BJ (cell line): ENCODE measurements around the gene C9orf152. TPM values are rescaled to one million over a fixed set of nuclear protein-coding genes. Genes with fewer than 3 reads are reported as not detected.
"Not testable (repeated sequence)": the region's sequence is repeated elsewhere in the genome, so short reads cannot be mapped to it uniquely, and the experiment has no call there.

Experiments used
- CTCF ChIA-PET: fragments of 350-600 bp; formaldehyde crosslinking; extraction: SDS; loops from one replicate; lab custom pipeline; 2021; ENCODE audit warnings: antibody characterized with exemption, inconsistent platforms; lab: Yijun Ruan, JAX
- POLR2A ChIA-PET: fragments of 300-600 bp; sonication (Branson Sonifier 250); formaldehyde crosslinking; extraction: SDS; loops from one replicate; lab custom pipeline; 2021; ENCODE audit warnings: antibody characterized with exemption; lab: Charles Lee
- DNase-seq: peaks from one replicate; pipeline ENCODE4 v3.0.0-alpha.2; 2011; ENCODE audit warnings: low read depth
- H3K27me3 ChIP-seq: 2 replicates; pipeline ENCODE4 v1.6.0; 2011; ENCODE audit warnings: low read length; ENCODE audit not compliant: control insufficient read depth, insufficient read depth
- H3K36me3 ChIP-seq: 2 replicates; pipeline ENCODE4 v1.5.1; 2011; ENCODE audit warnings: low read length; ENCODE audit not compliant: control insufficient read depth, insufficient read depth
- H3K4me3 ChIP-seq: 2 replicates; pipeline ENCODE4 v1.5.1; 2011; ENCODE audit warnings: low read depth, mild to moderate bottlenecking, control low read depth, low read length
- CTCF ChIP-seq: IDR thresholded peaks from 2 replicates; pipeline ENCODE4 v1.5.1; 2011; ENCODE audit warnings: low read depth, mild to moderate bottlenecking, control low read depth, inconsistent platforms, low read length, moderate library complexity; ENCODE audit not compliant: insufficient read depth
- polyA plus RNA-seq: library from polyadenylated mRNA; depleted of rRNA; stranded (reverse); fragments of >200 nt; gene quantifications from 2 replicates; pipeline ENCODE4 v1.2.3, GENCODE V29; 2011

The C9orf152 gene
- polyA plus RNA-seq, 1 experiment: not detected

DNA sequence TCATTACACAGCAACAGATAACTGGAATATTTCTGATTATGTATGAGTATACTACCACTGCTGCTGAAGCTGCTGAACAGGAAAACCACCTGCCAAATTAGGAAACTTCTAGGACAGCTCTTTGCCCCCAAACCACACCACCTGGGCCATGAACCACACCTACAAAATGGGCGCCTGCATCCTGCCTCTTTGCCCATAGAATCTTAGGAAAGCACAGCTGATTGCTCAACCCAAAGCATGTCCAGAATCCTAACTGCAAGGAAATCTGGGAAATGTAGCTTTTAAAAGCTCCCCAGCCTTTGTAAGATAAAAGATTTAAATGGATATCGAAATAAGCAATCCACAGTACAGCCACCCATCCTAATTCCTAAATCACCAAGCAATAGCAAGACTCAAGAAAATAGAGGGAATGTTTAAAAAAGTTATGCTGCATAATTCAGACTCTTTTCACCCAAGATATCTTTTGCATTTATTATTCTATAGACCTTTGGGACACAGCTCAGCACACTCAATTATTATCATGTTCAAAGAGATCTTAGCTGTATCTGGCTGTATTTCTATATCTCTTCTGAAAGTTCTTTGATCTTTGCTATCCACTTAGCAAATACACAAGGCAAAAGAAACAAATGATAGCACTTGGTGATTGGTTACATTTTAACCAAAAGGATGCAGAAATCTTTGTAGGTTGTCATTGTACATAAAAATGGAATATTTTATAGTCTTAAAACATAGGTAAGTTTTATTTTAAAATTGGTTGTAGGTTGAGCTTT, 6.8 kb upstream of the C9orf152 start:
- no peak for DNase-seq
- no peaks in the 10 kb centered on the region for H3K27me3 ChIP-seq
- POLR2A ChIA-PET: interaction anchor here (0.6 kb wide), 1 partner anchor 22 kb away, joined by 3 read pairs; no protein-coding TSS in a partner anchor
- TF ChIP-seq CTCF: no peak
- H3K36me3 ChIP-seq: no peaks in the 10 kb centered on the region
- CTCF ChIA-PET: interaction anchor here (1.0 to 10.2 kb wide), 3 partner anchors 11 to 31 kb away, joined by 3 to 166 read pairs (median 8); no protein-coding TSS in a partner anchor
- H3K4me3 ChIP-seq: no peak overlapping the region

- Histone ChIP-seq H3K27me3 (no peaks in the 10 kb centered on the region; the same call in 1 of the 2 replicates), H3K4me3 (no peak overlapping the region), H3K36me3 (no peaks in the 10 kb centered on the region)
- ChIA-PET POLR2A (no interaction called here), CTCF (interaction anchor here (0.8 to 10.2 kb wide), 4 partner anchors 10 to 30 kb away, joined by 3 to 166 read pairs (median 6); no protein-coding TSS in a partner anchor)
- TF ChIP-seq CTCF: no peak
- DNase-seq: no peak
These were observed 6.1 kb upstream of the C9orf152 start for GRCh38 chr9:110214090-110214489.

GRCh38 chr9:110213413-110214044, 5.6 kb upstream of the C9orf152 start:
- TF ChIP-seq CTCF: no peak
- no peak for DNase-seq
- no peak overlapping the region for H3K4me3 ChIP-seq
- ChIA-PET POLR2A (no interaction called here), CTCF (interaction anchor here (0.8 to 10.2 kb wide), 3 partner anchors 14 to 29 kb away, joined by 3 to 166 read pairs (median 3); no protein-coding TSS in a partner anchor)
- no peaks in the 10 kb centered on the region for H3K36me3 ChIP-seq
- no peaks in the 10 kb centered on the region; the same call in 1 of the 2 replicates for H3K27me3 ChIP-seq

DNA sequence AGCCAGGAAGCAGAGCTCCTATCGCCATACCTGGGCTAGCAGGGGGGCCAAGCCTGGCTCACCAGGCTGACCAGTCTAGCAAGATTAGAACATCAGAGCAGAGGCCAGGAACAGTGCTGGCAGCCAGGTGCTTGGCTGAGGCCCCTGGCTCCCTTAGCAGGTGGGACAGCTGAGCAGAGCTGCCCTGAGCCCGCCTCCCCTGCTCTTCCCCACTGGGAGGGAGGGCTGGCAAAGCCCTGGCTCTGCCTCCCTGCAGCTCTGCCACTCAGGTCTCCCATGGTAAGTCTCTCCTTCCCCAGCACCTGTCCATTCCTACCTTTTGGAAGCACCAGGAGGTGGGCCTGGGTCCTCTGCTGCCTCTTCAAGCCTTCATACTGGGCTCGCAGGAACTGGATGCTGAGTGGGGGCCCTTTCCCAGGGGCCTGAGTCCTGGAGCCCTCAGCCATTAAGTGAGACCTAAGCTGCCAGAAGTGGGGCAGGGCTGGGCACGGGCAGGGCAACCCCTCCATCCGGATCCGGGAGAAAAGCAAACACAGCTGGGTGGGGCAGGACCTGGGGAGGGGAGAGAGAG, 803 bp downstream of the C9orf152 start:
- TF ChIP-seq CTCF: no peak
- CTCF ChIA-PET: interaction anchor here (2.3 to 4.4 kb wide), 2 partner anchors 10 to 24 kb away, joined by 8 to 21 read pairs; no protein-coding TSS in a partner anchor
- H3K27me3 ChIP-seq: peaks cover 6% of the 10 kb centered on the region
- no peak for DNase-seq
- no peak overlapping the region for H3K4me3 ChIP-seq
- H3K36me3 ChIP-seq: no peaks in the 10 kb centered on the region
- POLR2A ChIA-PET: no interaction called here

DNA sequence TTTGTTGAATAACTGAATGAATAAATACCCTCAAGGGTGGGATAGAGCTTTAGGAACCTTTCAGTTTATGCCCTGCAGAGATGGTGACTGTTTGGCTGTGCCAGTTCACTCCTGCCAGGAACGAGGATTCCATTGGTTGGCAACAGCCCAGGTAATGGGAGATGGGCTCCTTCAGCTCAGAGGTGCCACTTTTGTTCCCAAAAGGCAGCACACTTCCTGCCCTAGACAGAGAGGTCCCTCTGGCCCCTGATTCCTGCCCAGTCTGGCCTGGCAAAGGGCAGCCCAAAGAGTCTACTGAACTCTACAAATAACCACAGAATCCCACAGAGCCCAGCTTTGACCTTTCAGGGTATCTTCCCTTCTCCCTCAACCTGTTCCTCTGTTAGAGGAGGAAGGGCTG, 1.6 kb downstream of the C9orf152 start:
- TF ChIP-seq CTCF: no peak
- Histone ChIP-seq H3K27me3 (peaks cover 6% of the 10 kb centered on the region), H3K4me3 (no peak overlapping the region), H3K36me3 (no peaks in the 10 kb centered on the region)
- ChIA-PET CTCF (interaction anchor here (2.3 to 4.4 kb wide), 2 partner anchors 11 to 23 kb away, joined by 8 to 21 read pairs; no protein-coding TSS in a partner anchor), POLR2A (no interaction called here)
- no peak for DNase-seq

DNA sequence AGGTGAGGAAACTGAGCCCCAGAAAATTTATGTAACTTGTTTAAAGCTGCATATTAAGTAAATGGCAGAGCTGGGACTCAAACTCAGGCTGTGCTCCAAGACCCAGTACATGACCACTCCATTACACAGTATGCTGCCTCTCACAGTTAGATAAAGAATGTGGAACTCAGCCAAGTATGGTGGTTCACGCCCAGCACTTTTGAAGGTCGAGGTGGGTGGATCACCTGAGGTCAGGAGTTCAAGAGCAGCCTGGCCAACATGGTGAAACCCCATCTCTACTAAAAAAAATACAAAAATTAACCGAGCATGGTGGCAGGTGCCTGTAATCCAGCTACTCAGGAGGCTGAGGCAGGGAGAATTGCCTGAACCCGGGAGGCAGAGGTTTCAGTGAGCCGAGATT, 2.3 kb downstream of the C9orf152 start:
- H3K27me3 ChIP-seq, H3K36me3 ChIP-seq, DNase-seq, H3K4me3 ChIP-seq, POLR2A ChIA-PET: not testable (repeated sequence)
- CTCF ChIA-PET: interaction anchor here (0.6 to 4.4 kb wide), 3 partner anchors 12 to 22 kb away, joined by 3 to 21 read pairs (median 8); no protein-coding TSS in a partner anchor
